ENCODE results near the gene SLC41A2.

- TF ChIP-seq EZH2 (IDR thresholded peaks at IDR 0.05; ENCODE audit: insufficient read depth, poor library complexity, severe bottlenecking): no peak
- no peak for TF ChIP-seq EZH2phosphoT487 (IDR thresholded peaks at IDR 0.05; ENCODE audit: insufficient read depth, low read depth)
Observed at GRCh38 chr12:104960464-104960863, 2.4 kb upstream of the SLC41A2 start.

Measured in GM23248 (cell line).